HEK293 (cell line): Measurements from ENCODE around the gene EYS.

Source experiments
- CTCF ChIA-PET: fragments of 350-600 bp; formaldehyde crosslinking; extraction: SDS; loops from one replicate; lab custom pipeline; 2021; ENCODE audit warnings: antibody characterized with exemption; lab: Yijun Ruan, JAX
- POLR2A ChIA-PET: fragments of 300-600 bp; formaldehyde crosslinking; extraction: SDS; loops from one replicate; lab custom pipeline; 2020; ENCODE audit warnings: antibody characterized with exemption, inconsistent platforms; lab: Yijun Ruan, JAX
- H3K27ac ChIP-seq: fragments of 200-500 bp; sonication (Bioruptor generic); 2 replicates; pipeline ENCODE4 v1.5.1; 2014; ENCODE audit warnings: low read depth, low read length, control low read depth, inconsistent platforms; ENCODE audit errors: extremely low read depth
- H3K36me3 ChIP-seq, 2 experiments: fragments of 200-500 bp in 1 of 2; sonication (Bioruptor generic) in 1 of 2; 1 replicate in 1 of 2; 2 replicates in 1 of 2; pipeline ENCODE4 v1.5.1; 2014 to 2017; ENCODE audit warnings: inconsistent platforms in 2 of 2, low read length in 2 of 2; ENCODE audit not compliant: control insufficient read depth in 2 of 2, insufficient read depth in 1 of 2
- H3K4me1 ChIP-seq: fragments of 200-500 bp; sonication (Bioruptor generic); 2 replicates; pipeline ENCODE4 v1.5.1; 2014; ENCODE audit warnings: mild to moderate bottlenecking, low read length, inconsistent platforms; ENCODE audit not compliant: control insufficient read depth, insufficient read depth
- H3K4me3 ChIP-seq: 2 replicates; pipeline ENCODE4 v1.5.1; 2011; ENCODE audit warnings: low read depth, mild to moderate bottlenecking, control low read depth, low read length, moderate library complexity
- H3K9me3 ChIP-seq: fragments of 200-500 bp; sonication (Bioruptor generic); 2 replicates; pipeline ENCODE4 v1.5.1; 2014; ENCODE audit warnings: low read depth, low read length, inconsistent platforms; ENCODE audit not compliant: control insufficient read depth, insufficient read depth
- KLF7 ChIP-seq: fragments of 450-650 bp; formaldehyde crosslinking; IDR thresholded peaks from 2 replicates; pipeline ENCODE4 v1.5.1; 2016; ENCODE audit warnings: missing biosample characterization, missing genetic modification characterization, borderline replicate concordance
- SETDB1 ChIP-seq: IDR thresholded peaks from one replicate; pipeline ENCODE4 v1.6.1; 2017; ENCODE audit warnings: mild to moderate bottlenecking, low read length, moderate library complexity, mixed read lengths; ENCODE audit not compliant: insufficient read length
- ZBTB17 ChIP-seq: fragments of 450-650 bp; formaldehyde crosslinking; IDR thresholded peaks from 2 replicates; pipeline ENCODE4 v1.5.1; 2016; ENCODE audit warnings: missing biosample characterization, missing genetic modification characterization
- ZNF132 ChIP-seq: fragments of 450-650 bp; formaldehyde crosslinking; IDR thresholded peaks from 2 replicates; pipeline ENCODE4 v1.5.1; 2017; ENCODE audit warnings: missing biosample characterization, missing genetic modification characterization, borderline replicate concordance
- ZNF274 ChIP-seq, 2 experiments: fragments of 200-500 bp in 1 of 2; fragments of 450-650 bp in 1 of 2; sonication (Bioruptor generic) in 1 of 2; formaldehyde crosslinking in 1 of 2; IDR thresholded peaks; 2 replicates each; pipeline versions ENCODE4 v1.5.1 to v1.6.1; 2014 to 2016; ENCODE audit warnings: borderline replicate concordance in 1 of 2, inconsistent platforms in 1 of 2, low read length in 1 of 2, missing biosample characterization in 1 of 2, missing genetic modification characterization in 1 of 2
- ZNF37A ChIP-seq: fragments of 450-650 bp; IDR thresholded peaks from 2 replicates; pipeline ENCODE4 v1.5.1; 2018; ENCODE audit warnings: missing biosample characterization, missing genetic modification characterization
- ZNF423 ChIP-seq: fragments of 450-650 bp; formaldehyde crosslinking; IDR thresholded peaks from 2 replicates; pipeline ENCODE4 v1.5.1; 2016; ENCODE audit warnings: missing biosample characterization, missing genetic modification characterization
- ZNF433 ChIP-seq: fragments of 450-650 bp; formaldehyde crosslinking; IDR thresholded peaks from 2 replicates; pipeline ENCODE4 v1.5.1; 2016; ENCODE audit warnings: missing biosample characterization, missing genetic modification characterization, low read depth
- ZNF549 ChIP-seq: fragments of 450-650 bp; IDR thresholded peaks from 2 replicates; pipeline ENCODE4 v1.5.1; 2018; ENCODE audit warnings: missing biosample characterization, missing genetic modification characterization, mild to moderate bottlenecking, inconsistent platforms, moderate library complexity
- ZNF558 ChIP-seq: fragments of 450-650 bp; formaldehyde crosslinking; IDR thresholded peaks from 2 replicates; pipeline ENCODE4 v1.5.1; 2016; ENCODE audit warnings: missing biosample characterization, missing genetic modification characterization
- ZNF561 ChIP-seq: fragments of 450-650 bp; IDR thresholded peaks from 2 replicates; pipeline ENCODE4 v1.5.1; 2018; ENCODE audit warnings: missing biosample characterization, missing genetic modification characterization, borderline replicate concordance
- ZNF626 ChIP-seq: fragments of 450-650 bp; sonication (Bioruptor Pico); formaldehyde crosslinking; IDR thresholded peaks from 2 replicates; pipeline ENCODE4 v1.5.1; 2018; ENCODE audit warnings: missing biosample characterization, missing genetic modification characterization, inconsistent platforms
- TF ChIP-seq, protein P1 (sequence below): fragments of 450-650 bp; formaldehyde crosslinking; IDR thresholded peaks from 2 replicates; pipeline ENCODE4 v1.5.1; 2017; ENCODE audit warnings: missing biosample characterization, missing genetic modification characterization
- TF ChIP-seq, protein P2 (sequence below): fragments of 450-650 bp; formaldehyde crosslinking; IDR thresholded peaks from 2 replicates; pipeline ENCODE4 v1.5.1; 2016; ENCODE audit warnings: missing biosample characterization, missing genetic modification characterization
- TF ChIP-seq, protein P3 (sequence below): fragments of 450-650 bp; formaldehyde crosslinking; IDR thresholded peaks from 2 replicates; pipeline ENCODE4 v1.5.1; 2016; ENCODE audit warnings: missing biosample characterization, missing genetic modification characterization, low read depth
- TF ChIP-seq, protein P4 (sequence below): fragments of 450-650 bp; formaldehyde crosslinking; IDR thresholded peaks from 2 replicates; pipeline ENCODE4 v1.5.1; 2016; ENCODE audit warnings: missing biosample characterization, missing genetic modification characterization
- TF ChIP-seq, protein P5 (sequence below): fragments of 450-650 bp; IDR thresholded peaks from 2 replicates; pipeline ENCODE4 v1.5.1; 2018; ENCODE audit warnings: missing biosample characterization, missing genetic modification characterization
- TF ChIP-seq, protein P6 (sequence below): fragments of 450-650 bp; formaldehyde crosslinking; IDR thresholded peaks from 2 replicates; pipeline ENCODE4 v1.5.1; 2017; ENCODE audit warnings: missing biosample characterization, missing genetic modification characterization

EYS gene

DNA sequence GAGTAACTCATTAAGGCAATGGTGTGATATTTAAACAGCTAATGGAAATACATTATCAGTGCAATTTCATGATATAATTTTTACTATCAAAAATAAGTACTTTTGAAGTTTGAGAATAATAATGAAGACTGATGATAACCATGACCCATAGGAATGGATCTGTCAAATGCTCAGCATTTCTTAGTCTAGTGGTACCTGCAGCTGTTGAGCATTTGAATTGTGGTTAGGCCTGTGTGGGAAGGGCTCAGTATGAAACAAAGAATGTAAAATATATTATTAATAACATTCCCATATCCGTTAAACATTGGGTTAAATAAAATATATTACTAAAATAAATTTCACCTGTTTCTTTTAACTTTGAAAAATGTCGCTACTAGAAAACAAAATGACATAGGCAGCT is 1898.5 kb downstream of the EYS start (continued):
- TF ChIP-seq, protein P1, sequence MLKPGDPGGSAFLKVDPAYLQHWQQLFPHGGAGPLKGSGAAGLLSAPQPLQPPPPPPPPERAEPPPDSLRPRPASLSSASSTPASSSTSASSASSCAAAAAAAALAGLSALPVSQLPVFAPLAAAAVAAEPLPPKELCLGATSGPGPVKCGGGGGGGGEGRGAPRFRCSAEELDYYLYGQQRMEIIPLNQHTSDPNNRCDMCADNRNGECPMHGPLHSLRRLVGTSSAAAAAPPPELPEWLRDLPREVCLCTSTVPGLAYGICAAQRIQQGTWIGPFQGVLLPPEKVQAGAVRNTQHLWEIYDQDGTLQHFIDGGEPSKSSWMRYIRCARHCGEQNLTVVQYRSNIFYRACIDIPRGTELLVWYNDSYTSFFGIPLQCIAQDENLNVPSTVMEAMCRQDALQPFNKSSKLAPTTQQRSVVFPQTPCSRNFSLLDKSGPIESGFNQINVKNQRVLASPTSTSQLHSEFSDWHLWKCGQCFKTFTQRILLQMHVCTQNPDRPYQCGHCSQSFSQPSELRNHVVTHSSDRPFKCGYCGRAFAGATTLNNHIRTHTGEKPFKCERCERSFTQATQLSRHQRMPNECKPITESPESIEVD (tag by site-specific recombination) = no peak
- TF ChIP-seq ZNF37A (tag by site-specific recombination) (no peak), ZNF423 (tag by site-specific recombination) (no peak), ZNF433 (tag by site-specific recombination) (no peak)

DNA sequence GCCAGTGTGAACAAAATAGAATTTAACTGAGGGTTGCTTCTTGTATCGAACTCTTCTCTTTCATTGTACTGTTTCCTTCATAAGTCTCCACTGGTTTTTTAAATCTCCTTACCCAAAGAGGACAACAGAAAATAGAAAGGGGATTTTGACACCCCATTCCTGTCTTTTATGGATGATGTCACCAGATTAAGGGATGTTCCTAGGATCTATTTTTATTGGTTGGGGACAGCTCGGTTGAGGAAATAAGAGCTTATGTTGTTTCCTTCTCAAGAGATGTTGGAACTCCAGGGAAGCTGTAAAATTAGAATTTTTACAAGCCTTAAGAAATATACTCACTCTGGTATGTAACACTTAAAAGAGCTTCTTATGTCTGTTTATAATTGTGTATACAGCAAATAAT is 1900.0 kb downstream of the EYS start:
- H3K27ac ChIP-seq = no peak overlapping the region
- ChIA-PET POLR2A (no interaction called here), CTCF (interaction anchor here (0.8 to 1.8 kb wide), 2 partner anchors 8 to 209 kb away, joined by 3 to 6 read pairs; no protein-coding TSS in a partner anchor)
- TF ChIP-seq ZBTB17 (tag by site-specific recombination) (no peak), ZNF549 (tag by site-specific recombination) (no peak), ZNF132 (tag by site-specific recombination) (no peak), ZNF558 (tag by site-specific recombination) (no peak), ZNF561 (tag by site-specific recombination) (no peak), ZNF433 (tag by site-specific recombination) (no peak), KLF7 (tag by site-specific recombination) (no peak), ZNF626 (tag by site-specific recombination) (no peak), SETDB1 (no peak), ZNF274 (IDR thresholded peaks at IDR 0.05; ENCODE audit: low read length) (no peak), ZNF274 (tag by site-specific recombination; IDR thresholded peaks at IDR 0.05; ENCODE audit: borderline replicate concordance) (no peak)
- TF ChIP-seq, protein P2, sequence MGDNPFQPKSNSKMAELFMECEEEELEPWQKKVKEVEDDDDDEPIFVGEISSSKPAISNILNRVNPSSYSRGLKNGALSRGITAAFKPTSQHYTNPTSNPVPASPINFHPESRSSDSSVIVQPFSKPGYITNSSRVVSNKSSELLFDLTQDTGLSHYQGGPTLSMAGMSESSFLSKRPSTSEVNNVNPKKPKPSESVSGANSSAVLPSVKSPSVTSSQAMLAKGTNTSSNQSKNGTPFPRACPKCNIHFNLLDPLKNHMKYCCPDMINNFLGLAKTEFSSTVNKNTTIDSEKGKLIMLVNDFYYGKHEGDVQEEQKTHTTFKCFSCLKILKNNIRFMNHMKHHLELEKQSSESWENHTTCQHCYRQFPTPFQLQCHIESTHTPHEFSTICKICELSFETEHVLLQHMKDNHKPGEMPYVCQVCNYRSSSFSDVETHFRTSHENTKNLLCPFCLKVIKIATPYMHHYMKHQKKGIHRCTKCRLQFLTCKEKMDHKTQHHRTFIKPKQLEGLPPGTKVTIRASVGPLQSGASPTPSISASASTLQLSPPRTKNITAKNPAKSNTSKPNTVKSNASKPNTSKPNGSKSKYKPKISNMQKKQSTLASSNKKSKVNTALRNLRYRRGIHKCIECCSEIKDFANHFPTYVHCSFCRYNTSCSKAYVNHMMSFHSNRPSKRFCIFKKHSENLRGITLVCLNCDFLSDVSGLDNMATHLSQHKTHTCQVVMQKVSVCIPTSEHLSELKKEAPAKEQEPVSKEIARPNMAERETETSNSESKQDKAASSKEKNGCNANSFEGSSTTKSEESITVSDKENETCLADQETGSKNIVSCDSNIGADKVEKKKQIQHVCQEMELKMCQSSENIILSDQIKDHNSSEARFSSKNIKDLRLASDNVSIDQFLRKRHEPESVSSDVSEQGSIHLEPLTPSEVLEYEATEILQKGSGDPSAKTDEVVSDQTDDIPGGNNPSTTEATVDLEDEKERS (tag by site-specific recombination) = no peak
- TF ChIP-seq, protein P3, sequence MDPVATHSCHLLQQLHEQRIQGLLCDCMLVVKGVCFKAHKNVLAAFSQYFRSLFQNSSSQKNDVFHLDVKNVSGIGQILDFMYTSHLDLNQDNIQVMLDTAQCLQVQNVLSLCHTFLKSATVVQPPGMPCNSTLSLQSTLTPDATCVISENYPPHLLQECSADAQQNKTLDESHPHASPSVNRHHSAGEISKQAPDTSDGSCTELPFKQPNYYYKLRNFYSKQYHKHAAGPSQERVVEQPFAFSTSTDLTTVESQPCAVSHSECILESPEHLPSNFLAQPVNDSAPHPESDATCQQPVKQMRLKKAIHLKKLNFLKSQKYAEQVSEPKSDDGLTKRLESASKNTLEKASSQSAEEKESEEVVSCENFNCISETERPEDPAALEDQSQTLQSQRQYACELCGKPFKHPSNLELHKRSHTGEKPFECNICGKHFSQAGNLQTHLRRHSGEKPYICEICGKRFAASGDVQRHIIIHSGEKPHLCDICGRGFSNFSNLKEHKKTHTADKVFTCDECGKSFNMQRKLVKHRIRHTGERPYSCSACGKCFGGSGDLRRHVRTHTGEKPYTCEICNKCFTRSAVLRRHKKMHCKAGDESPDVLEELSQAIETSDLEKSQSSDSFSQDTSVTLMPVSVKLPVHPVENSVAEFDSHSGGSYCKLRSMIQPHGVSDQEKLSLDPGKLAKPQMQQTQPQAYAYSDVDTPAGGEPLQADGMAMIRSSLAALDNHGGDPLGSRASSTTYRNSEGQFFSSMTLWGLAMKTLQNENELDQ (tag by site-specific recombination) = no peak
- TF ChIP-seq, protein P4, sequence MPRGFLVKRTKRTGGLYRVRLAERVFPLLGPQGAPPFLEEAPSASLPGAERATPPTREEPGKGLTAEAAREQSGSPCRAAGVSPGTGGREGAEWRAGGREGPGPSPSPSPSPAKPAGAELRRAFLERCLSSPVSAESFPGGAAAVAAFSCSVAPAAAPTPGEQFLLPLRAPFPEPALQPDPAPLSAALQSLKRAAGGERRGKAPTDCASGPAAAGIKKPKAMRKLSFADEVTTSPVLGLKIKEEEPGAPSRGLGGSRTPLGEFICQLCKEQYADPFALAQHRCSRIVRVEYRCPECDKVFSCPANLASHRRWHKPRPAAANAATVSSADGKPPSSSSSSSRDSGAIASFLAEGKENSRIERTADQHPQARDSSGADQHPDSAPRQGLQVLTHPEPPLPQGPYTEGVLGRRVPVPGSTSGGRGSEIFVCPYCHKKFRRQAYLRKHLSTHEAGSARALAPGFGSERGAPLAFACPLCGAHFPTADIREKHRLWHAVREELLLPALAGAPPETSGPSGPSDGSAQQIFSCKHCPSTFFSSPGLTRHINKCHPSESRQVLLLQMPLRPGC (tag by site-specific recombination) = no peak
- TF ChIP-seq, protein P5, sequence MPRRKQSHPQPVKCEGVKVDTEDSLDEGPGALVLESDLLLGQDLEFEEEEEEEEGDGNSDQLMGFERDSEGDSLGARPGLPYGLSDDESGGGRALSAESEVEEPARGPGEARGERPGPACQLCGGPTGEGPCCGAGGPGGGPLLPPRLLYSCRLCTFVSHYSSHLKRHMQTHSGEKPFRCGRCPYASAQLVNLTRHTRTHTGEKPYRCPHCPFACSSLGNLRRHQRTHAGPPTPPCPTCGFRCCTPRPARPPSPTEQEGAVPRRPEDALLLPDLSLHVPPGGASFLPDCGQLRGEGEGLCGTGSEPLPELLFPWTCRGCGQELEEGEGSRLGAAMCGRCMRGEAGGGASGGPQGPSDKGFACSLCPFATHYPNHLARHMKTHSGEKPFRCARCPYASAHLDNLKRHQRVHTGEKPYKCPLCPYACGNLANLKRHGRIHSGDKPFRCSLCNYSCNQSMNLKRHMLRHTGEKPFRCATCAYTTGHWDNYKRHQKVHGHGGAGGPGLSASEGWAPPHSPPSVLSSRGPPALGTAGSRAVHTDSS = no peak
- TF ChIP-seq, protein P6, sequence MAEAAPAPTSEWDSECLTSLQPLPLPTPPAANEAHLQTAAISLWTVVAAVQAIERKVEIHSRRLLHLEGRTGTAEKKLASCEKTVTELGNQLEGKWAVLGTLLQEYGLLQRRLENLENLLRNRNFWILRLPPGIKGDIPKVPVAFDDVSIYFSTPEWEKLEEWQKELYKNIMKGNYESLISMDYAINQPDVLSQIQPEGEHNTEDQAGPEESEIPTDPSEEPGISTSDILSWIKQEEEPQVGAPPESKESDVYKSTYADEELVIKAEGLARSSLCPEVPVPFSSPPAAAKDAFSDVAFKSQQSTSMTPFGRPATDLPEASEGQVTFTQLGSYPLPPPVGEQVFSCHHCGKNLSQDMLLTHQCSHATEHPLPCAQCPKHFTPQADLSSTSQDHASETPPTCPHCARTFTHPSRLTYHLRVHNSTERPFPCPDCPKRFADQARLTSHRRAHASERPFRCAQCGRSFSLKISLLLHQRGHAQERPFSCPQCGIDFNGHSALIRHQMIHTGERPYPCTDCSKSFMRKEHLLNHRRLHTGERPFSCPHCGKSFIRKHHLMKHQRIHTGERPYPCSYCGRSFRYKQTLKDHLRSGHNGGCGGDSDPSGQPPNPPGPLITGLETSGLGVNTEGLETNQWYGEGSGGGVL (tag by site-specific recombination) = no peak
- H3K4me3 ChIP-seq = no peak overlapping the region
- H3K4me1 ChIP-seq = peaks cover 9% of the 10 kb centered on the region
- H3K36me3 ChIP-seq = no peaks in the 10 kb centered on the region
- H3K9me3 ChIP-seq = no peaks in the 10 kb centered on the region
